Fibroblast of the conjunctiva (primary cell): ENCODE data around the gene ITPK1.
"Not testable (repeated sequence)": the region's sequence is repeated elsewhere in the genome, so short reads cannot be mapped to it uniquely, and the experiment has no call there.

ENCODE experiments used
- DNase-seq: peaks from one replicate; pipeline ENCODE4 v3.0.0-alpha.2; 2010; ENCODE audit warnings: low read depth

ITPK1 gene

DNA sequence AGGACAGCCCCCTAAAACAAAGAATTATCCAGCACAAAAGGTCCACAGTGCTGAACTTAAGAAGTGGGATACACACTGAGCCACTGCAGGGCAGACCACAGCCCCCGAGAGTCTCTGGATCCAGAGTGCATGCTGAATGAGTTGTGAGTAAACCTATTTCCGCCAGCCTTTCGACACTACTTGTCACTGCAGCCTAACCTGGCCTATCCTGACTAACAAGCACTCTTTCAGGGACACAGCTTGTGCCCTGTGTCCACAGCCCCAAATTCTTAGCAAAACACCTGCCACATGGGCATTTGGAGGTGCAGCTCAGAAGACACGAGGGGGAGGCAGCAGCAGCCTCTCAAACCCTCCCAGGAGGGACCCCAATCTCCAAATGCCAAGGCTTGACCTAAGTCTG lies 31.3 kb downstream of the ITPK1 start:
- no peak for DNase-seq

DNA sequence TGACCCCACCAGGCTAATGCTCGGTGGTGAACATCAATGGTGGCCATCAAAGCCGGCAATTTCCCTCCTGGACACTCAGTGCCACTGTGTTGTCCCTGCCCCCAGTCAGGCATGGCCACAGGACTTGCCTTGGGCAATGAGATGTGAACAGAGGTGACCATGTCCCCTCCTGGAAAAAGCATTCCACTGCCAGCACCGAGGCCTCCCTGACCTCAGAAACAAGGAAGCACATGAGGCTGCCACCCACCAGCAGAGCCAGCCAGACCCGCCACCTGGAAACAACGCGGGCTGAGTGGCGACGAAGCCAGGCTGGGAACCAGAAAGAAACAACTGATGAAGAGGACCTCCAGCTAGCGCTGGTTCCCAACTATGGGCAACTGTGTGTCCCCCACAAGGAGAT lies 31.8 kb downstream of the ITPK1 start:
- no peak for DNase-seq

DNA sequence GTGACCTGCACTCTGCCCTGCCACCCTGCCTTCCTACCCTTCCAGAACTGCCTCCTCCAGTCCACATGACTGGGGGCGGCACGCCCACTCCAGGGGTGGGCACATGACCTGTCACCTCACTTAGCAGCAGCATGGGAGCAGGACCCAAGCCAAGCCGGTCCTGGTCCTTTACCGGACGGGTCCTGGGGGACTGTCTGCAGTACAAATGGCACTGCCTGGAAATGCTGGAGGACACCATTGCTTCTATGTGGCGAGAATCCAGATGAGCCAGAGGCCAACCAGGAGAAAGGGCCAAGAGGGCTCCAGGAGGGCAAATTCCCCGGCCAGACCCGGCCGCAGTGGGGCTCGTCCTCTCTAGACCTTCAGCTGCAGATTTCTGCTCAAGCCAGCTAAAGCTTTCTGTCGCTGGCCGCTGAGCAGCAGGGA lies 33.1 kb downstream of the ITPK1 start:
- no peak for DNase-seq

DNA sequence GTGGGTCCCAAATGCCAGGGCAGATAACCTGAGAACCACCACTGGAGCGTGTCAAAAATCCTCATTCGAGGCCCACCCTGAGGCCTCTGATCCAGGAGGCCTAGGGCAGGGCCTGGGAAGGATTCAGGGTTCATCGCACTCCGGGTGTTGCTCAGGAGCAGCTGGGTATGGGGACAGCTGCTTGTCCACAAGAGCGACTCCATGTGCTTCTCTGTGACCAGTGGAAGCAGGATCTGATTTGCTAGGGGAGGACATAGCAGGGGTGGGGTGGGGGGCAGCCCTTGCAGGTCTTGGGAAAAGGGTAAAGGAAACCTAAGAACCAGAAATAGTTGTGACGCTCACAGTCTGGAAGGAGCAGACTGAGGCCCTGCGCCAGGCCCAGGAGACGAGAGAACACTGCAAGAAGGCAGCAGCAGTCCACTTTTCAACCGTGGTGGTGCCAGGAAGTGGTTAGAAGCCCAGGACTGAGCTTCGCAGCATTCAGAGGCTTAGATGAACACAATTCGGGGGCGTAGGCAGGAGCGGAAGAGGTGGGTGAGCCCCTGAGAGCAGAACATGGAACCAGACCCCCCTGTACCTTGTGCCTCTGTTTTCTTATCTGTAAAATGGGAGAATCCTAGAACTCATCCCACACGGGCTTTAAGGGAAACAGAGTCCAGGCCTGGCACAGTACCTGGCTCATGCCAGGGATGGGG lies 33.7 kb downstream of the ITPK1 start:
- no peak for DNase-seq

DNA sequence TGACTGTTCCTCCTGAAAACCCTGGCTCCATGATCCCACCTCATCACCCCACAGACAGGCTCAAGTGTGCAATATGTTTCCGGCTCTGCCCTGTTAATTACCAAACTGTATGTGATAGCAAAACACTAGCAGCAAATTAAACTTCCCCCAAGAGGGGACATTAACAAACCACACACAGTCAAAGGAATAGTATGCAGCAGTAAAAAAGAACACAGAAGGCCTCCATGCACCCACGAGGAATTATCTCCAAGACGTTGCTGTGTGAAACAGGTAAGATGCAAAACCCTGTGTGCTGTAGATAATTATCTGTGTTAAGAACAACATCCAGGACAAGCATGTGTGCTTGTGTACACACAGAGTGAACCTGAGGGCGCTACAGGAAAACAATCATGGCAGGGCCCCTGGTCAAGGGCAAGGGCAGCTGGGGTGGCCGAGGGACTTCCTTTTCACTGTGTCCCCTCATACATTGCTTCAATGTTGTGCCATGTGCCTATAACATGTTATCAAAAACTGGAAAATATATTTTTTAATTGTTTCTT lies 35.8 kb downstream of the ITPK1 start:
- DNase-seq = no peak

DNA sequence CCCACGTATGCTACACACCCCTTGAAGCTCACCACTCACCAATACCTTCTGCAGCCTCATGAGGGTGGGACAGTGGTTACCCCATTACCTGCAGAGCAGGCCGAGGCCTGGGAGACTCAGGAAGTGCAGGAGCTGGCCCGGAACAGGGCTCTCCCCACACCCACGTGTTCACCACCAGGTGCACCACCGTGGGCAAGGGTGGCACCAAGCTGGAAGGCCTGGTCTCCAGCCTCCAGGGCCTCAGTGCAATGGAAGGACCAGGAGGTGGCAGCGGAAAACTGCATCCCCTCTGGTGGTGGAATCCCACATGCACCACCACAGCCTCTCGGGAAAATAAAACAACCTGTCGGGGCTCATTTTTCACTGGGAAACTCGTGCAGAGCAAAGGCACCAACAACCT lies 36.4 kb downstream of the ITPK1 start:
- no peak for DNase-seq

DNA sequence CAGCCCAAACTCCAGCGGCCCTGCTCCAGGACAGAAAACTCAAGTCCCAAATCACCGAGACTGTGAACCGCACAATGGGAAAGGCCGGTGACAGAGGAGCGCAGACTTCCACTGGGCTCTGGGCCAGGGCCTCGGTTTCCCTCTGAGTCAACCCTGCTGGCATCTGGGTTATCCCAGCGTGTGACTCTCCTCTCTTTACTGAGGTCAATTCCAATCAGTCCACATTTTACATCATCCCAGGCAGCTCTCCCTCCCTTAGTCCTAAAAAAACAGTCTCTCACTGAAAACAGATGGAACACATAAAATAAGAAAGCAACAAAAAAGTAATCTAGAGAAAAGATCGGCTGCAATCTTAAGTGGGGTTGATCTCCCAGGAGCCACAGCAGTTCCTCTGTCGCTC lies 36.9 kb downstream of the ITPK1 start:
- peak; percentile 24 for DNase-seq

DNA sequence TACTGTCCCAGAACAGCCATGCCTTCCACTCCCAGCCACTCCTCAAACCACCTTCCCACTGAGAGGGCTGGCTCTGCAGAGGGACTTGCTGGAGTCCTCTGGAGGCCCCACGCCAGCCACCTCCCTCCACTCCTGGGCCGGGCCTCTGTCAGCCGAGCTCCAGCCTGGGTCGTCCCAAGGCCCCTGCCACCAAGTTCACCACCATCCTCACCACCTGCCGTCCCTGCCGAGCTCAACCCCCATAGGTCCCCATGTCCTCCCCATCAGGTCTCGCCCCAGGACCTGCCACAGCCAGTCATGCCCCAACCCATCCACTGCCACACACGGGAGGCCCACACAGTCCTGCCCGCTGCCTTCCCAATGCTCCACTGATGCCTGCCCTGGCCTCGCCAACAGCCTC lies 39.0 kb downstream of the ITPK1 start:
- DNase-seq = no peak

DNA sequence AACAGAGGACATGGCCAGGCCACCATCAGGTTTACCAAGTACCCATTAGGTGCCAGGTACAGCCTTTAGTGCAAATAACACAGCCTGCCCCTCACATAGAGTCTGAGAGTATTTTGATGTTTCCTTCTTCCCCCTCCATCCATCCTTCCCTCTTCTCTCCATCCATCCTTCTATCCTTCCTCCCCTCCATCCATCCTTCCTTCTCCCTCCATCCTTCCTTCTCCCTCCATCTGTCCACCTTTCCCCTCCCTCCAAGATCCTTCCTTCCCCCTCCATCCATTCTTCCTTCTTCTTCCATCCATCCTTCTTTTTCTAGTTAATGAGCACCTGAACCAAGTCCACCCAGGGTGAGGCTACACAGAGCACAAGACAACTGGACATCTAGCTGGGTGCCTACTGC lies 39.8 kb downstream of the ITPK1 start:
- DNase-seq = no peak

DNA sequence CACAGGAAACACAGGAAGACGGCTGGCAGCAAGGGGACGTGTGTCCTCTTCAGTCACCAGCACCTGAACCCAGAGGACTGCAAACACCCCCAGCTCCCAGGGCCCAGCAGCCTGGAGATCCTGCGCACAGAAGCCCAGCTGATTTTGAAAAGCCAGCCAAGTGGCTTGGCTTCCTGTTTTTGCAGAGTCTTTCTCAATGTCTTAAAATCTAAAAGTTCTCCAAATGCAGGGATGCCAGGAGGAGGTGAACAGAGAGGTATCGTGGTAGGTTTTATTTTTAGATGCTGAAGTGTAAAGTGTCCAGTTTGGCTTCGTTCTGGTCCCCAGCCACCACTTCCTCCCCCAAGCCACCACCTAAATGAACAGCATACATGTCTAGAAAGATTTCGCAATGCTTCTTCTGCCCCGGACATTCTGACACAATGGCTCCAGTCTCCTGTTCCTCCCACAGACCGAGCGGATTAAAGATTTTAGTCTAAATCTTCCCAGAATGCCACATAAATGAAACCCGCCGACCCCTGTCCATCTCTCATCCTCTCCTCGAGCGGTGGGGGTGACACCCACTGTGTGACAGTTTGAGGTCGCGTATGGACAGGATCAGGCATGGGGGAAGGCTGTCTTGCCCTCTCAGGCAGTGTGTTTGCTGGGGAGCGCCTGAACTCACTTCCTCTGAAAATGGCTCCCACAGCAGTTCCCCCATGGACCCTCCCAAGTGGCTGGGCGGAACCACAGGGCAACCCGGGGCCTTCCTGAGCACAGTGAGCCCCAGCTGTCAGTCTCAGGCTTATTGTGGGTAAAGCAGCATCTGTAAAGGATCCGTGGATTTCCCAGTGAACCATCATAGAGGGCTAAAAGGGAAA lies 41.6 kb downstream of the ITPK1 start:
- no peak for DNase-seq

DNA sequence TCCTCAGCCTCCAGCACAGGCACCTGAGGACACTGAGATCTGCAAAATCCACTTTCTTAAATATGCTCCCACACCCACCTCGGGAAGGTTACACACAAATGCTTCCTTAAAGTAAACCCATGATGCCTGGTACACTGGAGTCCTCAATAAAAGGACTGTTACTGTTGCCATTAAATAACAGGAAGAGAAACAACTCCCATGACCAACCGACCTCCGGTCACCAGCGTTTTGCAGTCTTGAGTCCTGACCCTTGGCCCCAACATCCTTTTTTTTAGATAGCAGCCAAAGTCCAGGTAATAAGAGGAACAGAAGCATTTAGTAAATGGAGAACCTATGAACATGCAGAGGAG lies 42.4 kb downstream of the ITPK1 start:
- DNase-seq = no peak

DNA sequence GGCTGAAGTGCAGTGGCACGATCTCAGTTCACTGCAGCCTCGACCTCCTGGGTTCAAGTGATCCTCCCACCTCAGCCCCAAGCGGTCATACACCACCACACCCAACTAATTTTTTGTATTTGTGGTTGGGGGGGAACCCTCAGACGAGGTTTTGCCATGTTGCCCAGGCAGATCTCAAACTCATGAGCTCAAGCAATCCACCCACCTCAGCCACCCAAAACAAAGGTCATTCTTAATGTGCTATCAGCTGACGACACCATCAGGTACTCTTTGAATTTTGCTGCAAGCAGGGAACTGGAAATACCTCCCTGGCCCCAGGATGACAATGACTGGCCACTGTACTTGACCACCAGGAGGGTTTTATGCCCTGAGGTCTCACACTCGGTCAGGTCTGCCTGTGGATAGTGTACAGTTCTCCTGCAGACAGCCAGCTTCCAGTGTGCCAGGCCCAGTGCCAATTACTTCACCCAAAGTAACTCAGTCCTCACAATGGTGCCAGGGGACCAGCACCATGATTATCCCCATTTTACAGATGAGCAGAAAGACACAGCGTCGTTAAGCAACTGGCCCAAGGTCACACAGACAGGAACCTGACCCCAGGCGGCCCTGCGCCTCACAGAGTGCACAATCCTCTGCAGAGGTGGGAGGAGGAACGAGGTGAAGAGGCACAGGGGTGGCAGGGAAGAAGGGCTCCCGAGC lies 42.9 kb downstream of the ITPK1 start:
- no peak for DNase-seq

DNA sequence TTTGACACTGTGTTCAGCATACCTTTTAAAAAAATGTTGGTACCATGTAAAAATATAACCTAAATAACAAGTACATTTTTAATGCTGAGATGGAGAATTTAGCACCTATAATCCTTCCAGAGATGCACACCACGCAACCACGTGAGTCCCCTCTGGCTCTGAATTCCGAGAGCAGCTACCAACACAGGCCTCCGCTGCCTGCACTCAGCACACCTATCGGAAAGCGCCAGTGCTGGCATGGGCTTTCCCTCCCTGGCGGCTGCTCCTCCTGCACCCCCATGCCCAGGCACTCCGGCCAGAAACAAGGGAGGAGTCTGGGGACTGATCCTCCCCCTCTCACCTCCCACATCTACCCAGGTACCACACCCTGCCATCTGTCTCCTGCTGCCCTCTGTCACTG lies 47.0 kb downstream of the ITPK1 start:
- DNase-seq = no peak

DNA sequence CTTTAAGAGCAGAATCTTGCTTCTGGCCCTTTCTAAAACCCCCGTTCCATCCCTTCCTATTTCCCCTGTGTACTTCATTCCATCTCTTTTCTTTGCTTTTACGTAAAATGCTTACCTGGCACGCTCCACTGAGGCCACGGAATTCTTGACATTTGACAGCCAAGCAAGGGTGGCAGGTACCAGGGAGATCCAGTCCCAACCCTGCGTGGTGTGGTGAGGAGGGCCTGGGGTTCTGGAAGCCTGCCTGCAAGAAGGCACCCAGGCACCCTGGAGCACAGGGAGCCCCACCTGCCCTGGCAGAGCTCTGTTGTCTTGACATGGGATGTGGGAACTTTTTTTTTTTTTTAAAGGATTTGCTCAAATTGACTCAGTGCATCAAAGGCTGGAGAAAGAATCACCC lies 48.6 kb downstream of the ITPK1 start:
- DNase-seq = no peak

DNA sequence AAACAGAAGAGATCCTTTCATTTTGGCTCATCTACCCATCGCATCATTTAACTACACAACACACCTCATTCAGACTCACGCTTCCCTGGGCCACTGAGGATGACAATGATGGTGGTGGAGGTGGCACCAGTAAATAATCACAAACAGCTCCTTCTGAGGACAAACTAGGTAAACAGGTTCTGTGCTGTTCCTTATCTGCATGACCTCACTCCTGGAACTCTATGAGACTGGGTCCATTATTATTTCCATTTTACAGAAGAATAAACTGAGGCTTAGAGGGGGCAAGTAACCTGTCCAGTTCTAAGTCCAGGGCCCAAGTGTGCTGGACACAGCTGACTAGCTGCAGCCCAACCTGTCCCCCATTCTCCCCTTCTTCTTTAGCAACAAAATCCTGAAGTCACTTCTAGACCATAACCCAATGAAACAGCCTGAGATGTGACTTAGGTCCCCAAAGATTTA lies 50.4 kb downstream of the ITPK1 start:
- DNase-seq = no peak

DNA sequence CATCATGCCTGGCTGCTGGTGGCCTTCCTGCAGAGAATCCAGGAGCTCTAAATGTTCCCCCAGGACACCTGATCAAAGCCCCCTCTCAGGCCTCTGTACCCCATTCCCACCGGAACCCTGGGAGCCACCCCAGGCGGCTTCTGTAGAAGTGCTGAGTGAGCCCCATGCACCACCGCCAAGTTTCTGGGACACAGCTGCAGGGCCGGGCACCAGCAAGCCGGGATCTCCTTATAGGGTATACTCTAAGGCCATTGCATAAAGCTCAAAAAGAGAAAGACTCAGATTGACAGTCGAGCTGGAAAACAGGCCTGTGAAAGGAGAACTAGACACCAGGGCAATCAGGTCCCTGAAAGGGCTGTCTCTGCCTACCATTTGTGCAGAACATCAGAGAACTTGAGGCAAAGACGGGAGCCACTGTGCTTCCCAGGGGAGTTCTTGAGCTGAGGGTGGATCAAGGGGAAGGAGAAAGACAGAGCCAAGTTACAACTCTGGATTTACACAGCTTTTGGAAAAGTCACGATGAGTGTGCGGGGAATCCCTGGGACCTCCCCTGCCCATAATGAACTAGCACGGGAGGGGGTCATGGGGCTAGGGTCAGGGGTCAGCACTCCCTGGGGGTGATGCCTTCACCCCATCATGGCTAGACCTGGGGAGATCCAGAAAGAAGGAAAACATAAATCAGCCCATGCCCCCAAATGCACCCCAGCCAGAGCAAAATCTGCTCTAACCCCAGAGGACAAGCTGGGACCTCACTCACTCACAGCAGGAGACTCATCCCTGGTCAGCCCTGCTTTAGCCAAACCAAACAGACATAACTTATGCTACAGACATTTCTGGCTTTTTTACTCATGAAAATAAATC lies 51.1 kb downstream of the ITPK1 start:
- no peak for DNase-seq

DNA sequence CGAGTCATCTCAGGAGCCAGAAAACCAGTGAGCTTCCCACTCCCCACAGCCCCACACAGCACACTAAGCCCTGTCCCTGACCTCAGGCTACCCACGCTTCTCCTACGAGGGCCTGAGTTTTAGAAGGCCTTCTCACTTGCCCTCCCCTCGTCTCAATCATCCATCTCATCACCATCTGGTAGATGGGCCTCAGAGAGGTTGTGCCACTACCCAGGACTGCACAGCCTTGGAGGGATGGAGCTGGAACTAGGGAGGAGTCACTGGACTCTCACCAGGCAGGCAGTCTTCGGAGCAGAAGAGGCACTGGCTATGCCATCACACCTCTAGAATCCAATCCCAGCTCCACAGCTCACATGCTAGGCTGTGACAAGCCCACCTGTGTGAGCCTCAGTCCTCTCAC lies 52.3 kb downstream of the ITPK1 start:
- DNase-seq = no peak

DNA sequence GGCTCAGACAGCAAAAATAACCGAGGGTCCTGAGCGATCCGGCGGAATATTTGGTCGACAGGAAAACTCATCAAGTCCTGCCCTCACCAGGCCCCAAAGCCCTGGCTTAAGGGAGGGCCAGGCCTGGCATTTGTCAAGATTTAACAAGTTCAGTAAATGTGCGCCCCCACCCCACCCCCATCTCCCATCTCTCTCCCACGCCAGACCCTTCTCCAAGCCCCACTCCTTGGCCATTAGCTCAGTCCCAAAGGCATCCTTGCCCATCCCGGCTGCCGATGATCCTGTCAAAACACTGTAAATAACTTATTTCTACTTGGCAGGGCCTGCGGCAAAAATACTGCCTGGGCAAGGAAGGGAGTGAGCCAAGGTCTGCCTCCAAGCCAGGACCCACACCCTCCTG lies 52.8 kb downstream of the ITPK1 start:
- DNase-seq = no peak

DNA sequence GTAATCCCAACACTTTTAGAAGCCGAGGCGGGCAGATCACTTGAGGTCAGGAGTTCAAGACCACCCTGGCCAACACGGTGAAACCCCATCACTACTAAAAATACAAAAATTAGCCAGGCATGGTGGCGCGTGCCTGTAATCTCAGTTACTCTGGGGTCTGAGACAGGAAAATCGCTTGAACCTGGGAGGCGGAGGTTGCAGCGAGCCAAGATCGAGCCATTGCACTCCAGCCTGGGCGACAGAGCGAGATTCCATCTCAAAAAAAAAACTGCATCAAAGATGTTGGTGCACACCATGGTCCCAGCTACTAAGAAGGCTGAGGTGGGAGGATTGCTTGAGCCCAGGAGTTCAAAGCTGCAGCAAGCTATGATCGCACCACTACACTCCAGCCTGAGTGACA lies 53.7 kb downstream of the ITPK1 start:
- not testable (repeated sequence) for DNase-seq

DNA sequence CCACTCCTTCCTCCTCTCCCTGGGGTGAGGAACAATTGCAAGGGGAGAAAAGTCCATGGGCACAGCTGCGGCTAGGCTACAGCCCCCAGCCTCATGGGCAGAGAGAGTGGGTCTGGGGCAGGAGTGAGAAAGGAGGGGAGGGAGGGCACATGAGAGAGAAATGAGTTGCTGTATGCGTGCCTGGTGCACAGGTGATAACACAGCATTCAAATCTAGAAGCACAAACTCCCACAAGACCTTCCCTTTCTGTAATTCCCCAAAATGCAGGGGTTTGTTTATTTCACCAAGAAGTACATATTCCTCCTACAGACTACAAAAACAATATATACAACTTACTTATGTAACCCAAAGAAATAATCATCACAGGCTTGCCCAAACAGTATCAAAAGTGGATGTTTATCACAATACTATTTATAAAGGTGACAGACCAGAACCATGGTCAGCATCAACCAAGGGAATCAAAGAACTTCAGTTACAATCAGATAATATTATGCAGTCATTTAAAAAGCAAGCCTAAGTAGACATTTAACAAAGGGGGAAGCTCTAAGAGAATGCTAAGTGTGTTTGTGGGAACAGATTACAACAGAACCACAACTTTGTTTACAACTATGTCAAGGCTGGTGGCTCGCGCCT lies 54.2 kb downstream of the ITPK1 start:
- DNase-seq = no peak

DNA sequence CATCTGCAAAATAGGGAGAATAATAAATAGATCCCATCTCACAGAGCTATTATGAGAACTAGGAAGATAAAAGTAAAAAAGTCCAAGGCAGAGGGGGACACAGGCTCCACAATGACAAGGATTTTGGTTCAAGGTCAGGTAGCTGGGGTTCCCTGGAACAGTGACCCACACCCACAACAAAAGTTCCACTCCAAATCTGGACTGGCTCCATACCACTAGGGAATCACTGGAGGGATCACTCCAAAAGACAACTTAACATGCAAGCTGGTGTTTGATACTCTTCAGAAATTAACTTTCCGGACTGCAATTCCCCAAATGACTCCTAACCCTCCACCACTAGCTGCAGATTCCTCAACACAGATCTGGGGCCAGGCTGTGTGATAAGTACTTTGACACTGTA lies 54.9 kb downstream of the ITPK1 start:
- no peak for DNase-seq
